HG02885 (cell line): ENCODE measurements around the gene LIM2.
"Not testable (repeated sequence)": the region's sequence is repeated elsewhere in the genome, so short reads cannot be mapped to it uniquely, and the experiment has no call there.

Source experiments
- ATAC-seq: cut with Tn5 transposase; IDR thresholded peaks from one replicate; pipeline ENCODE4 v1.9.1; 2021; ENCODE audit warnings: mild to moderate bottlenecking; ENCODE audit not compliant: unreplicated experiment, poor library complexity

LIM2 gene

DNA sequence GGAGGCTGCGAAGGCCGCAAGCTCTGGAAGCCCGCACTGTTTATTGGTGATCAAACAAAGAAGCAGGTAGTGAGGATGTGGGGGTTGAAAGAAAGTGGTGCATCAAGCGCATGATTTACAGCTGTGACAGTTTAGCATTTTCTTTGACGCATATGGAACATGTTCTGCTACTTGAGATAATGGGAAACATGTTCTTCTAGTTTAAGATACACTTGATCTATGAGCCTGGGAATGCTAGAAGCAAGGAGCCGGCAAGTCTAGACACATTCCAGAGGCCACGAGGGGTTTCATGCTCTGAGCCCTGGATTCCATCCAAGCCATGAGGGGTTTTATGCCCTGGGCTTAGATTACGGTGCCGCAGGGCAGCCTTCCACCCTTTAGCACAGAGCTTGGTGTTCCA is 9.7 kb upstream of the LIM2 start:
- not testable (repeated sequence) for ATAC-seq

- ATAC-seq = no peak
Observed at GRCh38 chr19:51396175-51396574, 8.4 kb upstream of the LIM2 start.

- ATAC-seq = peak; percentile 91
Observed at GRCh38 chr19:51394050-51394836, 6.5 kb upstream of the LIM2 start.

DNA sequence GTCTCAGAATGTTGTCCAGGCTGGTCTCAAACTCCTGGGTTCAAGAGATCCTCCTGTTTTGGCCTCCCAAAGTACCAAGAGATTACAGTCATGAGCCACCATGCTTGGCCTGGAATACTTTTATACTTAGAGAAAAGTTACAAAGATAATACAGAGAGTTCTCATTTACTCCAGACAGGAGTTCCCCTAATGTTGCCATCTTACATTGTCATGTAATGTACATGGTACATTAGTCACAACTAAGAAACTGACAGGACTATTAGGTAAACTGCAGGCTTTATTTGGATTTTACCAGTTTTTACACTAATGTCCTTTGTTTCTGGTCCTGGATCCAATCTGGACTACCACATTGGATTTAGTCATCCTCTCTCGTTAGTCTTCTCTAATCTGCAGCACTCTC is 4.9 kb upstream of the LIM2 start:
- ATAC-seq = no peak

DNA sequence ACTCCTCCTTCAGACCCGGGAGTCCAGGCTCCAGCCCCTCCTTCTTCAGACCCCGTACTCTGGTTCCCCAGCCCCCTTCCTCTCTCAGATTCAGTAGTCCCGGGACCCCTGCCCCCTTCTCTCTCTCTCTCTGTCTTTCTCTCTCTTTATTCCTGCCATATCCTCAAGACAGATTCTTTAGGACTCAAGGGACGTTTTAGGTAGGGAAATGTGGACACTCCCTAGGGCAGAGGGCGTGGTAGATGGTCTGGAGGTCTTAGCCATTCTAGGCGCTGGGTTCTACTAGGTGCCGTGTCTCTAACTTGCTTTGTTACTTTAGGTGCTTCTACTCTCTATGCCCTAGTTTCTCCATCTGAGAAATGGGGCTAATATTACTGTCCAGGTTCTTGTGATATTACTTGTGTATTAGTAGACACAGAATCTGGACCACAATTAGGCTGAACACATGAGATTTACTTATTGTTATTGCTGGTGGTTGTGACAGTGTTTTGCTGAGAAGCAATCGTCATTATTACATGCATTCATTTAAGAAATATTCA is 3.4 kb upstream of the LIM2 start:
- no peak for ATAC-seq

DNA sequence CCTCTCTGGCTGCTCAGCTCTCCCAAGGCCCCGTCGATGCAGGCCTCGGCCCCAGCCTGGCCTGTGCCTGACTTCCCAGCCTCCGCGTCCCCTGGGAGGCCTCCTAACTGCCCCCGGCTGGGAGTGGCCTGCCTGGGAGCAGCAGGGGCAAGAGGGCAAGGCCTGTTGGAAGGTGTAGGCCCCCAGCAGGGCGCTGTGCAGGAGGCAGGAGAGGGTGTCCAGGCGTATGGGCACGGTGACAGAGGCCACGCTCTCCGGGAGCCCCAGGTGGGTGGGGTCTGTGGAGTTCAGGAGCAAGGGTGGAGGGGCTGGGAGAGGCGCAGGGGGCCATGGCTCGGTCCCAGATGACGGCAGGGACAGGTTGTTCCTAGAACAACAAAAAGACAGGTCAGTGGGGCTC is 1.4 kb upstream of the LIM2 start:
- no peak for ATAC-seq

- no peak for ATAC-seq
Observed at GRCh38 chr19:51386882-51387520, 773 bp downstream of the LIM2 start.

DNA sequence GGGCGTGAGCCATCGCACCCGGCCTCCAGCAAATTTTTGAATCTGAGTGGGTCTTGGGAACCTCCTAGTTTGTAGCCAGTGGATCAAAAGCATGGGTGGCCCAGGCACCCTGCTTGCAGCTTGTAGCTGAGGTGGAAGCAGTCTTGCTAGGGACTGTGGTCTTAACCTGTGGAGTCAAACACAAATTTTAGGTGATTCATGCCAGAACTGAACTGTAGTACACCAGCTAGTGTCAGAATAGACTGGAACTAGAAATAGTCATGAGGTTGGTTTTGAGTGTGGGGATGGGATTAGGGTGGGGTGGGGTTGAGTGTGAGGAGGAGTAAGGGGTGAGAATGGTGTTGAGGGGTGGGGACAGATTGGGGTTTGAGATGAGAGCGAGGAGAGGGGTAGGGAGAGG is 5.8 kb downstream of the LIM2 start:
- no peak for ATAC-seq

DNA sequence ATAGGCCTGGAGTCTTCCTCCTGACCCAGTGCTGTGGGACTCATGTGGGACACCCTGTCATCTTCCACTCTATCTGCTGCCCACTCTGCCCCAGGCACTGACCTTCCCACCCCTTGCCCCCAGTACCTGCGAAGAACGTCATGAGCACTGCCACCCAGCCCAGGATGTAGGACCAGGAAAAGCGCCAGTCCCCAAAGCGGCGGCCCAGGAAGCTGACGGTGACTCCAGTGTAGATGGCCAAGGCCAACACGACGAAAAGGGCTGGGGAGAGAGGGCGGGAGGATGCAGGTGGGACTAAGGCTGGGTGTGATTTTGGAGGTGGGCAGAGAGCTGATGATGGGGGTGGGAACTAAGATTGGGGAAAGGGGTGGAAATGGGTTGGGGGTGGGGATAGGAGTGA is 7.4 kb downstream of the LIM2 start:
- ATAC-seq = no peak

GRCh38 chr19:51377422-51377821 is 10.4 kb downstream of the LIM2 start:
- no peak for ATAC-seq

GRCh38 chr19:51375504-51376221 is 12.1 kb downstream of the LIM2 start:
- ATAC-seq = no peak

GRCh38 chr19:51372649-51373504 is 14.9 kb downstream of the LIM2 start, which contains the start of gene NKG7:
Gene NKG7 (minus strand): TSS chr19:51372654. CDS start chr19:51372535, 119 bp downstream.
- peak; percentile 36 for ATAC-seq

DNA sequence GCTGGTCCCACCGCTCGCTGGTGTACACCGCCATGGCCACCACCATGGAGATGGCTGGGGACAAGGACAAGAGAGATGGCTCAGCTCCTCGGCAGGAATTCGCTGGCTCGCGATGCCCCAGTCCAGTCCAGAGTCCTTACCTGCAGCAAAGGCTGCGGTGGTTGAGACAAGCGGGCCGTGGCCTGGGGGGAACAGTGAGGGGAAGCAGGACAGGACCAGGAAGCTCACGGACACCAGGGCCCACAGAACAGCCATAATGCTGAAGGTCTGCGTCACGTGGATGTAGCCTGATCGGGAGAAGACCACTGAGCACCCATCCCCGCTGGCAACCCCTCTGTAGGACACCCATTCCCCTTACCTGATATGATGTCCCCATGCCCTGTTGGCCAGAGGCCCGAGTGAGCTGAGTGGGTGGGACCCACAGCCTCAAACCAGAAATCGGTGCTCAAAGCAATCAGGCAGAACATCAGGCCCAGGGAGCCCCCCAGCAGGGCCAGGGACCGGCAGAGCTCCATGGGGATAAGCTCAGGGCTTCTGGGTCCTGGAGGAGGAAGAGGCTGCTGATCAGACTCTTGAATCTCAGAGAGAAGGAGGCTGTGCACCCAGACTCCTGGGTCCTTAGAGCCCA is 15.6 kb downstream of the LIM2 start:
- ATAC-seq = no peak

- ATAC-seq = no peak
Observed at GRCh38 chr19:51371186-51371690, 16.5 kb downstream of the LIM2 start.

DNA sequence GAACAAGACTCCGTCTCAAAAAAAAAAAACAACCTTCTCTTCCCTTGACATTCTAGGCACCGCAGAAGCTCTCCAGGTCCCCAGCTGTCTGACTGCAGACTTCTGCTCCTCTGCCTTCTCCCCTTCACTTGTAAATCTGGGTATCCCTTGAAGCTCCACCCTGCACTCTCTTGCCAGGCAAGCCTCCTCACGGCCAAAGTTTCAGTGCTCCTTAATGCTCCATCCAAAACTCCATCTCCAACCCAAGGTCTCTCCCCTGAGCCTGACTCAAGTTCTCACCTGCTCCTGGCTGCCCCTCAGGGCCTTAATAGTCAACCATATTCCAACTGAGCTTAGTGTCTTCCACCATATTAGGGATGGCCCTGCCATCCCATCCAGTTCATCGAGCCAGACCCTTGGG is 17.5 kb downstream of the LIM2 start:
- no peak for ATAC-seq

- ATAC-seq = no peak
Observed at GRCh38 chr19:51368366-51369282, 19.1 kb downstream of the LIM2 start, which contains the start of gene CLDND2. Gene CLDND2 (minus strand): TSS chr19:51369003. CDS start chr19:51368577, 426 bp downstream.

DNA sequence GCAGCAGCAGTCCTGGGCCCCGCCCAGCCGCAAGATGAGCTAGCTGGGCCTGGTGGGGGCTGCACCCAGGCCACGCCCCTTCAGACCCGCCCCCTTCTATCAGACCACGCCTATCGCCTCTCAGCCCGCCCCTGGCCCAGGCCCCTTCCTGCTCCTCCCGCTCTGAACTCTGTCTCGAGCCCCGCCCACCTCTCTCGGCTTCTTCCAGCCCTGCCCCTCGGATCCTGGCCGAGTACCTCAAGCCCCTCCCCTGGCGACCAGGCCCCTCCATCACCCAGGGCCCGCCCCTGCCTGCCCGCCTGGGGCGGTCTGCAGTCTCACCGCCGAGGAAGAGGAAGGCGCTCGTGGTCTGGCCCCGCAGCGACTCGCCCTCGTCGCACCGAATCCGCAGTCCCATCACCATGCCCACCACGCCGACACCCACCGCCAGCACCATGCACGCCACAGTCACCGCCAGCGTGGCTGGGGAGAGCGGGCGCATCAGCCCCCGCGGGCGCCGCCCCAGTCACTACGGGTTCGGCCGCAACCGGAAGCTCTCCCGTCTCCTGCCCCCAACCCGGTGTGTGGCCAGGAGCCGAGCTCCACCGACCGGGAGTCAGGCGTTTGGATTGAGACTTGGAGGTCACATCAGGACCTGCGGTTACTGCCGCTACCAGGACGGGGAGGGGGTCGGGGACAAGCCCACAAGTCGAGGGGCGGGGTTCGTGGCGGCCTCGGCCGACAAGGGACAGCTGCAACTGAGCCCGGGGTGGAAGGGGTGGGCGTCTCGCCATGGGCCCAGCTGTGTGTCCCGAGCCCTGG is 20.0 kb downstream of the LIM2 start:
- ATAC-seq = peak; percentile 76

GRCh38 chr19:51367255-51367564 is 20.6 kb downstream of the LIM2 start:
- no peak for ATAC-seq
